Naive thymus-derived CD8-positive, alpha-beta T cell (primary cell): ENCODE measurements around the gene UBTD1. TPM values are rescaled to one million over a fixed set of nuclear protein-coding genes. Genes with fewer than 3 reads are reported as not detected.

Experiments used
- ATAC-seq, 2 donors: fragments of 150-1000 bp; cut with Tn5 transposase in 1 of 2; sonication (Bioruptor Pico), chemical (Tn5 transposase) in 1 of 2; 1 replicate in 1 of 2; 2 replicates in 1 of 2; pipeline ENCODE4 v1.10.0; 2021; ENCODE audit warnings: mild to moderate bottlenecking in 2 of 2, moderate library complexity in 2 of 2
- POLR2A ChIA-PET: fragments of 350-600 bp; sonication (Branson Sonifier 250); formaldehyde crosslinking; loops from one replicate; lab custom pipeline; 2021; ENCODE audit warnings: antibody characterized with exemption; lab: Charles Lee
- DNase-seq, 10 donors: peaks; one replicate each; pipeline versions ENCODE4 v3.0.0 to v3.0.0-alpha.2; 2020 to 2022
- H3K27ac Mint-ChIP-seq, 10 donors: one replicate each; pipeline ENCODE4 v1.8.0; 2020 to 2022; ENCODE audit warnings: mild to moderate bottlenecking in 10 of 10, mixed read lengths in 10 of 10, moderate library complexity in 4 of 10, inconsistent platforms in 1 of 10
- H3K27me3 Mint-ChIP-seq, 5 donors: one replicate each; pipeline ENCODE4 v1.8.0; 2021 to 2022; ENCODE audit warnings: mixed read lengths in 5 of 5
- H3K36me3 Mint-ChIP-seq, 3 donors: one replicate each; pipeline ENCODE4 v1.8.0; 2020 to 2022; ENCODE audit warnings: mixed read lengths in 3 of 3, mild to moderate bottlenecking in 2 of 3, inconsistent platforms in 1 of 3
- H3K4me1 Mint-ChIP-seq, 4 donors: one replicate each; pipeline ENCODE4 v1.8.0; 2021 to 2022; ENCODE audit warnings: mixed read lengths in 4 of 4
- H3K4me3 Mint-ChIP-seq, 10 donors: one replicate each; pipeline ENCODE4 v1.8.0; 2020 to 2022; ENCODE audit warnings: mild to moderate bottlenecking in 10 of 10, mixed read lengths in 10 of 10, moderate library complexity in 6 of 10, inconsistent platforms in 1 of 10
- H3K9me3 Mint-ChIP-seq, 9 donors: one replicate each; pipeline ENCODE4 v1.8.0; 2020 to 2022; ENCODE audit warnings: mixed read lengths in 9 of 9, mild to moderate bottlenecking in 3 of 9, inconsistent platforms in 1 of 9, moderate library complexity in 1 of 9
- polyA plus RNA-seq, 3 donors: library from polyadenylated mRNA; unstranded; fragments of 300-500 nt; fragmentation: Illumina TruSeq; gene quantifications; one replicate each; pipeline ENCODE4 v1.2.3, GENCODE V29; 2021
- total RNA-seq, 8 experiments: library from RNA in 2 of 8; stranded (reverse) in 2 of 8; gene quantifications; one replicate each; pipeline ENCODE4 v1.2.3 and lab custom pipeline; 2021 to 2026

The UBTD1 gene
- total and polyA plus RNA-seq, 5 experiments from 2014 or later, result 1.2 to 2.7 (median 1.6) TPM

GRCh38 chr10:97577701-97578100, 79.0 kb downstream of the UBTD1 start:
- no peak for DNase-seq
- no peak overlapping the region for H3K4me3 Mint-ChIP-seq
- no peak for ATAC-seq
- POLR2A ChIA-PET, result no interaction called here
- H3K36me3 Mint-ChIP-seq, result no peaks in the 10 kb centered on the region
- peaks cover 0 to 4% (median 0%) of the 10 kb centered on the region in 4 donors for H3K4me1 Mint-ChIP-seq
- H3K27me3 Mint-ChIP-seq, result peaks cover 0 to 6% (median 1%) of the 10 kb centered on the region in 5 donors
- H3K9me3 Mint-ChIP-seq, result no peaks in the 10 kb centered on the region
- no peak overlapping the region for H3K27ac Mint-ChIP-seq

- Mint-ChIP-seq H3K9me3 (no peaks in the 10 kb centered on the region), H3K27ac (no peak overlapping the region), H3K4me3 (no peak overlapping the region), H3K4me1 (peaks cover 0 to 4% (median 0%) of the 10 kb centered on the region in 4 donors), H3K27me3 (peaks cover 0 to 6% (median 1%) of the 10 kb centered on the region in 5 donors), H3K36me3 (no peaks in the 10 kb centered on the region)
- POLR2A ChIA-PET, result no interaction called here
- ATAC-seq (no peak), DNase-seq (no peak)
Measured at GRCh38 chr10:97578171-97578844, 79.6 kb downstream of the UBTD1 start.

DNA sequence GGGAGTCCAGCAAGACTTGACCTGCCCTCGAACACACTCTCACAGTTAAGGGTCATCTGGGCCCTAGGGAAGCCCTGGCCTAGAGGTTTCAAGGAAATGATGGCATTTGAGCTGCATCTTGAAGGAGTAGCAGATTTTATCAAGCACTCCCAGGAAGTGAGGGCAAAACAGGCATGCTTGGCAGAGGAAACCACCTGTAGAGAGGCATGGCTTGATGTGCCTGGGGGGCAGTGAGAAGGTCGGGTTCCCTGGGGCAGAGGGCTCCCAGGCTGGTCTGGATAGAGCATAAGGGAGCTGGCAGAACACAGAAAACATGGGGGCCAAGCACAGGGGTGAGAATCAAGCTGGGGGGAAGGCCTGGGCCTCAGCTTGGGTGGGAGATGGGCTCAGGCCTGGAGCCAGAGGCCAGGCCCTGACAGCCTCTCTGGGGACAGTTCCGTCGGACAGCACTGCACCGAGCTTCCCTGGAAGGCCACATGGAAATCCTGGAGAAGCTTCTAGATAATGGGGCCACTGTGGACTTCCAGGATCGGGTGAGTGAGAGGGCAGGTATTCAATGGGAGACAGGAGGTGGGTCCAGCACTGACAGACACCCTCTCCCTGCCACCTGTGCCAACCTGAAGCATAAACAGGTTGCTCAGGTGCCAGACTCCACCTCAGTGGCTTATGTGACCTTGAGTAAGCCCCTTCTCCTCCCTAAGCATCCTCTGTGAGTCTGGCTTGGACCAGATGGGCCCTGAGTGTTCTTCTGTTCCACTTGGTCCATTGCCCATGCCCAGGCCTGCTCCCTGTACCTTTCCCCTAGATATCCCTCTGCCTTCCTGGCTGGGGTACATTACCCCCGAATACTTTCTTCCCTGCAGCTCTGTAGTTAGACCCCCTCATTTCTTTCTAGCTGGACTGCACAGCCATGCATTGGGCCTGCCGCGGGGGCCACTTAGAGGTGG, 82.0 kb downstream of the UBTD1 start:
- DNase-seq (no peak), ATAC-seq (no peak)
- no peaks in the 10 kb centered on the region for H3K36me3 Mint-ChIP-seq
- peak overlapping the region in 2 of 10 donors; percentile 31 to 52 for H3K27ac Mint-ChIP-seq
- H3K4me1 Mint-ChIP-seq, result peaks cover 0 to 4% (median 0%) of the 10 kb centered on the region in 4 donors
- no peak overlapping the region for H3K4me3 Mint-ChIP-seq
- peaks cover 0 to 6% (median 1%) of the 10 kb centered on the region in 5 donors for H3K27me3 Mint-ChIP-seq
- H3K9me3 Mint-ChIP-seq, result no peaks in the 10 kb centered on the region
- POLR2A ChIA-PET, result no interaction called here

- no peak overlapping the region for H3K4me3 Mint-ChIP-seq
- DNase-seq (no peak), ATAC-seq (no peak)
- H3K27me3 Mint-ChIP-seq, result peaks cover 0 to 6% (median 1%) of the 10 kb centered on the region in 5 donors
- H3K4me1 Mint-ChIP-seq, result peaks cover 0 to 2% (median 0%) of the 10 kb centered on the region in 4 donors
- POLR2A ChIA-PET, result no interaction called here
- H3K36me3 Mint-ChIP-seq, result no peaks in the 10 kb centered on the region
- H3K9me3 Mint-ChIP-seq, result no peaks in the 10 kb centered on the region
- no peak overlapping the region for H3K27ac Mint-ChIP-seq
Measured at GRCh38 chr10:97582169-97582568, 83.4 kb downstream of the UBTD1 start.

DNA sequence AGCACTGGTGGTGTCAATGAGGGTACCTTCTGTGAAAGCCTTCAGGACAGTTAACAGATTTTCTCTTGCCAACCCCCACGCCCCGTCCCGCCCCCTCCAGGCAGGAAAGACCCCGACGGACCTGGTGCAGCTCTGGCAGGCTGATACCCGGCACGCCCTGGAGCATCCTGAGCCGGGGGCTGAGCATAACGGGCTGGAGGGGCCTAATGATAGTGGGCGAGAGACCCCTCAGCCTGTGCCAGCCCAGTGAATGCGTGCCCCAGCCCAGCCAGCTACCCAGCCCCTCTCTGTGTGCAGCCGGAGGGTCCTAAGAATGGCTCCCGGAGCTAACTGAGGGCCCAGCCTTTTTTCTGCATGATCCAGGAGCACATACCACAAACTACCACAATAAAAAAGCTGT, 84.8 kb downstream of the UBTD1 start:
- peaks cover 0 to 2% (median 0%) of the 10 kb centered on the region in 4 donors for H3K4me1 Mint-ChIP-seq
- H3K27me3 Mint-ChIP-seq, result peaks cover 0 to 6% (median 1%) of the 10 kb centered on the region in 5 donors
- DNase-seq (no peak), ATAC-seq (no peak)
- no peak overlapping the region for H3K4me3 Mint-ChIP-seq
- H3K27ac Mint-ChIP-seq, result no peak overlapping the region
- H3K9me3 Mint-ChIP-seq, result no peaks in the 10 kb centered on the region
- POLR2A ChIA-PET, result no interaction called here
- no peaks in the 10 kb centered on the region for H3K36me3 Mint-ChIP-seq

DNA sequence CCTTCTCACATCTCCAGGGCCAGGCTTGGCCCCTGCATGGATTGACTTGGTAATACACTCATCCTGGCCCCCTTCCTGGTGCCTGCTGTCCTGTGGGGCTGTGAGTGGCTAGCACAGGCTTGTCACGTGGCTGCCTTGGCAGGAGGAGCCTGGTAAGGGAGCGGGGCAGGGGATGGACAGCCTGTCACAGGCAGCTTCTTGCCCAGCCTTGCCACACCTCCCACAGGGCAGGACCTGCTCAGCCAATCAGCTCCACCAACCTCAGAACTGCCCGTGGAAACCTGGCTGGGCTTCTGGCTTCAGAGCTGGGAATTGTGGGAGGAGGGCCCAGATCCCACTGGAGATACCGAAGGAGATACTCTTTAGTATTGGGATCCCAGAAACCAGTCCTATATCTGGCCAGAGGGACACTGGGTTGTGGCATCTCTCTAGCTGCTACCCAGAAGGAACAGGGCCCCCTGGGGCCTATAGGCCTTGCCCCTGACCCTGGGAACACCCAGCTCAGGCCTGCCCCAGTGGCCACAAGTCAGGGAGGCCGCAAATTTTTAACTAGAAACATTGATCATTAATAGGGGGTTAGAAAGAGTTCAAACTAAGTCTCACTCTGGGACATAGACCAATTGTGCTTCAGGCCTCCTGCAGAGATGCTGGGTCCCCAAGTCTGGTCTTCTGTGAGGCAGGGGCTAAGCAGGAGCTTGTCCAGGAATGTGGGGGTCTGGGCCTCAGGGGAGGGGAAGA, 85.5 kb downstream of the UBTD1 start, which contains the start of gene HOGA1:
HOGA1 (plus strand) TSS at position 330 of the 738 bp plus-strand sequence; CDS start at position 645, 315 bp downstream.
- POLR2A ChIA-PET, result no interaction called here
- no peaks in the 10 kb centered on the region for H3K36me3 Mint-ChIP-seq
- DNase-seq, result no peak
- ATAC-seq, result no peak
- H3K27me3 Mint-ChIP-seq, result peaks cover 0 to 6% (median 0%) of the 10 kb centered on the region in 5 donors
- H3K9me3 Mint-ChIP-seq, result no peaks in the 10 kb centered on the region
- H3K4me1 Mint-ChIP-seq, result peaks cover 0 to 2% (median 0%) of the 10 kb centered on the region in 4 donors
- H3K27ac Mint-ChIP-seq, result peak within 1 kb of the TSS in 2 of 10 donors; percentile 30 to 64
- no peak within 1 kb of the TSS for H3K4me3 Mint-ChIP-seq

GRCh38 chr10:97584798-97585438, 86.2 kb downstream of the UBTD1 start:
- Mint-ChIP-seq H3K27me3 (peaks cover 0 to 3% (median 0%) of the 10 kb centered on the region in 5 donors), H3K9me3 (no peaks in the 10 kb centered on the region), H3K36me3 (no peaks in the 10 kb centered on the region), H3K4me3 (no peak overlapping the region), H3K4me1 (peaks cover 0 to 2% (median 0%) of the 10 kb centered on the region in 4 donors), H3K27ac (peak overlapping the region in 1 of 10 donors; percentile 64)
- DNase-seq (no peak), ATAC-seq (no peak)
- POLR2A ChIA-PET, result no interaction called here

GRCh38 chr10:97585439-97585811, 86.7 kb downstream of the UBTD1 start:
- peaks cover 0 to 3% (median under 1%) of the 10 kb centered on the region in 4 donors for H3K4me1 Mint-ChIP-seq
- H3K27me3 Mint-ChIP-seq, result no peaks in the 10 kb centered on the region
- DNase-seq, result no peak
- POLR2A ChIA-PET, result no interaction called here
- no peaks in the 10 kb centered on the region for H3K36me3 Mint-ChIP-seq
- no peak overlapping the region for H3K4me3 Mint-ChIP-seq
- peak overlapping the region in 1 of 10 donors; percentile 3 for H3K27ac Mint-ChIP-seq
- no peaks in the 10 kb centered on the region for H3K9me3 Mint-ChIP-seq
- no peak for ATAC-seq

DNA sequence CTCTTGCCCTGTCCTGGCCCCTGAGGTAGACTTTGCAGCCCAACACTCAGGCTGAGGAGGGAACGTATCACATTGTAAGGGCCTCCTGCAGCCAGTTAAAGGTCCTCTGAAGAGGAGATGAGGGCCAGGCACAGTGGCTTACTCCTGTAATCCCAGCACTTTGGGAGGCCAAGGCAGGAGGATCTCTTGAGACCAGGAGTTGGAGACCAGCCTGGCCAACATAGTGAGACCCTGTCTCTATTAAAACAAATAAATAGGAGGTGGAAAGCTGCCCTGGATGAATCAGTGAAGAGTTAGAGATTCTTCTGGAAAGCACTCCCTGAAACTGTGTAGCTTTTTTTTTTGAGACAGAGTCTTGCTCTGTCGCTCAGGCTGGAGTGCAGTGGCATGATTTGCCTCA, 88.5 kb downstream of the UBTD1 start:
- POLR2A ChIA-PET, result no interaction called here
- no peaks in the 10 kb centered on the region for H3K36me3 Mint-ChIP-seq

DNA sequence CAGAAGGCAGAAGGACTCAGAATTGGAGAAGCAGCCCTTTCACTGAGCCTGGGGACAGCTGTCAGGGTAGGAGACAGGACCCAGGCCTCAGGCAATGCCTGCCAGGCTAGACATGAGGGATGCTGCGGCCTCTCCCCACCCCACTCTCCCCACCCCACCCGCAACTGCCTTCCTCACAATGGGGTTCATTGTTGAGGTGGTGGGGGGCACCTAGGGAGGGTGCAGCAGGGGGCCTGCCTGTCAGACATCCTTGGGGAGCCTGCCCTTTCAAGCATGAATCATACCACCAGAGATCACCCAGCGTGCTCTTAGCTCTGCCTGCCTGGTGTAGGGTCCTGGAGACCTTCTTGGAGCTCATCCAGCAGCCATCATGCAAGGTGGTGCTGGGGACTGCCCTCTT, 90.8 kb downstream of the UBTD1 start, which contains the start of gene C10orf62:
C10orf62 (plus strand) TSS at position 243 of the 400 bp plus-strand sequence. CDS start 177 bp downstream, outside the sequence.
- H3K27me3 Mint-ChIP-seq, result no peaks in the 10 kb centered on the region
- no peaks in the 10 kb centered on the region for H3K9me3 Mint-ChIP-seq
- peak within 1 kb of the TSS in 1 of 10 donors; percentile 26 for H3K4me3 Mint-ChIP-seq
- peaks cover 0 to 6% (median 0%) of the 10 kb centered on the region in 4 donors for H3K4me1 Mint-ChIP-seq
- H3K36me3 Mint-ChIP-seq, result no peaks in the 10 kb centered on the region
- no peak for DNase-seq
- no peak for ATAC-seq
- POLR2A ChIA-PET, result no interaction called here
- no peak within 1 kb of the TSS for H3K27ac Mint-ChIP-seq

More for the DNA sequence above, 88.5 kb downstream of the UBTD1 start:
- no peak overlapping the region for H3K27ac Mint-ChIP-seq
- H3K4me3 Mint-ChIP-seq, result no peak overlapping the region
- no peak for ATAC-seq
- peaks cover 0 to 6% (median 0%) of the 10 kb centered on the region in 4 donors for H3K4me1 Mint-ChIP-seq
- DNase-seq, result no peak
- H3K9me3 Mint-ChIP-seq, result no peaks in the 10 kb centered on the region
- H3K27me3 Mint-ChIP-seq, result no peaks in the 10 kb centered on the region

- DNase-seq (peak in 1 of 10 donors; percentile 7), ATAC-seq (no peak)
- Mint-ChIP-seq H3K4me1 (peaks cover 0 to 6% (median 0%) of the 10 kb centered on the region in 4 donors), H3K27me3 (no peaks in the 10 kb centered on the region), H3K36me3 (no peaks in the 10 kb centered on the region), H3K4me3 (peak overlapping the region in 1 of 10 donors; percentile 26), H3K9me3 (no peaks in the 10 kb centered on the region), H3K27ac (no peak overlapping the region)
- POLR2A ChIA-PET, result no interaction called here
Measured at GRCh38 chr10:97590082-97590747, 91.5 kb downstream of the UBTD1 start.
